DND-41 (cell line): ENCODE results near the gene KCND3.

Source experiments
- EZH2 ChIP-seq: IDR thresholded peaks from 3 replicates; pipeline ENCODE4 v1.6.1; 2012; ENCODE audit warnings: borderline replicate concordance, low read depth, mild to moderate bottlenecking, moderate library complexity, low read length, inconsistent platforms; ENCODE audit not compliant: severe bottlenecking
- TF ChIP-seq, protein P1 (sequence below): IDR thresholded peaks from 2 replicates; pipeline ENCODE4 v1.5.1; 2012; ENCODE audit warnings: borderline replicate concordance, low read length, moderate library complexity, mild to moderate bottlenecking; ENCODE audit not compliant: poor library complexity, severe bottlenecking; ENCODE audit errors: extremely low read depth

GRCh38 chr1:111836111-111836510 is 153.4 kb downstream of the KCND3 start:
- TF ChIP-seq, protein P1, sequence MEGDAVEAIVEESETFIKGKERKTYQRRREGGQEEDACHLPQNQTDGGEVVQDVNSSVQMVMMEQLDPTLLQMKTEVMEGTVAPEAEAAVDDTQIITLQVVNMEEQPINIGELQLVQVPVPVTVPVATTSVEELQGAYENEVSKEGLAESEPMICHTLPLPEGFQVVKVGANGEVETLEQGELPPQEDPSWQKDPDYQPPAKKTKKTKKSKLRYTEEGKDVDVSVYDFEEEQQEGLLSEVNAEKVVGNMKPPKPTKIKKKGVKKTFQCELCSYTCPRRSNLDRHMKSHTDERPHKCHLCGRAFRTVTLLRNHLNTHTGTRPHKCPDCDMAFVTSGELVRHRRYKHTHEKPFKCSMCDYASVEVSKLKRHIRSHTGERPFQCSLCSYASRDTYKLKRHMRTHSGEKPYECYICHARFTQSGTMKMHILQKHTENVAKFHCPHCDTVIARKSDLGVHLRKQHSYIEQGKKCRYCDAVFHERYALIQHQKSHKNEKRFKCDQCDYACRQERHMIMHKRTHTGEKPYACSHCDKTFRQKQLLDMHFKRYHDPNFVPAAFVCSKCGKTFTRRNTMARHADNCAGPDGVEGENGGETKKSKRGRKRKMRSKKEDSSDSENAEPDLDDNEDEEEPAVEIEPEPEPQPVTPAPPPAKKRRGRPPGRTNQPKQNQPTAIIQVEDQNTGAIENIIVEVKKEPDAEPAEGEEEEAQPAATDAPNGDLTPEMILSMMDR = no peak
- TF ChIP-seq EZH2 = no peak
